Loucy (cell line): Measurements from ENCODE around the gene HOXC5.

ENCODE experiments used
- H2AFZ ChIP-seq: fragments of 200-600 bp; sonication (generic); 2 replicates; pipeline ENCODE4 v1.6.0; 2016; ENCODE audit warnings: antibody characterized with exemption, mild to moderate bottlenecking, low read length, moderate library complexity
- H3F3A ChIP-seq: fragments of 200-600 bp; 2 replicates; pipeline ENCODE4 v1.6.0; 2016; ENCODE audit warnings: antibody characterized with exemption, low read depth, mild to moderate bottlenecking
- H3K27me3 ChIP-seq: fragments of 200-600 bp; sonication (generic); 2 replicates; pipeline ENCODE4 v1.6.1; 2014; ENCODE audit warnings: low read length, mild to moderate bottlenecking; ENCODE audit not compliant: insufficient read depth, poor library complexity, severe bottlenecking
- H3K36me3 ChIP-seq: fragments of 200-600 bp; sonication (generic); 2 replicates; pipeline ENCODE4 v1.6.1; 2016; ENCODE audit warnings: low read length; ENCODE audit not compliant: insufficient read depth
- H3K4me1 ChIP-seq: fragments of 200-600 bp; sonication (generic); 2 replicates; pipeline ENCODE4 v1.5.1; 2014; ENCODE audit warnings: low read length, mild to moderate bottlenecking; ENCODE audit not compliant: insufficient read depth, poor library complexity, severe bottlenecking
- H3K4me2 ChIP-seq: fragments of 200-600 bp; sonication (generic); 2 replicates; pipeline ENCODE4 v1.6.0; 2014; ENCODE audit warnings: antibody characterized with exemption, low read length, low read depth, mild to moderate bottlenecking; ENCODE audit not compliant: poor library complexity, severe bottlenecking
- H3K4me3 ChIP-seq: fragments of 200-600 bp; sonication (generic); 2 replicates; pipeline ENCODE4 v1.5.1; 2014; ENCODE audit warnings: low read length, mild to moderate bottlenecking, mixed read lengths; ENCODE audit not compliant: poor library complexity, severe bottlenecking
- H3K79me2 ChIP-seq: fragments of 200-600 bp; sonication (generic); 2 replicates; pipeline ENCODE4 v1.6.1; 2014; ENCODE audit warnings: low read length; ENCODE audit not compliant: insufficient read depth
- H3K9ac ChIP-seq: fragments of 200-600 bp; sonication (generic); 2 replicates; pipeline ENCODE4 v1.6.0; 2014; ENCODE audit warnings: mild to moderate bottlenecking, low read depth, low read length, moderate library complexity; ENCODE audit not compliant: poor library complexity, severe bottlenecking
- H3K9me2 ChIP-seq: fragments of 200-600 bp; sonication (generic); replicated peaks from 2 replicates; pipeline ENCODE4 v1.6.1; 2016; ENCODE audit warnings: low read depth, low read length, mixed read lengths
- H3K9me3 ChIP-seq: fragments of 200-600 bp; sonication (generic); 2 replicates; pipeline ENCODE4 v1.6.1; 2014; ENCODE audit warnings: mild to moderate bottlenecking, antibody characterized with exemption, low read length, low read depth; ENCODE audit not compliant: insufficient read depth
- H4K20me1 ChIP-seq: fragments of 200-600 bp; sonication (generic); 2 replicates; pipeline ENCODE4 v1.6.0; 2014; ENCODE audit warnings: antibody characterized with exemption, low read length, mild to moderate bottlenecking; ENCODE audit not compliant: insufficient read depth, poor library complexity, severe bottlenecking
- EZH2phosphoT487 ChIP-seq: fragments of 200-600 bp; IDR thresholded peaks from 2 replicates; pipeline ENCODE4 v1.6.1; 2018; ENCODE audit warnings: antibody characterized with exemption, mild to moderate bottlenecking, moderate library complexity, borderline replicate concordance
- TF ChIP-seq, protein P1 (sequence below): fragments of 200-600 bp; sonication (generic); conservative IDR thresholded peaks from 2 replicates; pipeline ENCODE4 v1.5.1; 2014; ENCODE audit warnings: mild to moderate bottlenecking, antibody characterized with exemption, low read length

Gene HOXC5

GRCh38 chr12:54030889-54031471 is 1.9 kb upstream of the HOXC5 start:
- no peaks in the 10 kb centered on the region for H3K9me3 ChIP-seq
- H3K4me2 ChIP-seq: no peak overlapping the region
- H3K4me1 ChIP-seq: peaks cover 35% of the 10 kb centered on the region
- H3K36me3 ChIP-seq: peaks cover 33% of the 10 kb centered on the region; the same call in 1 of the 2 replicates
- H3K79me2 ChIP-seq: peaks cover 61% of the 10 kb centered on the region
- H3F3A ChIP-seq: peaks cover 9% of the 10 kb centered on the region; the same call in 1 of the 2 replicates
- peaks cover 53% of the 10 kb centered on the region for H4K20me1 ChIP-seq
- H3K9me2 ChIP-seq: no peaks in the 10 kb centered on the region
- no peaks in the 10 kb centered on the region for H3K27me3 ChIP-seq
- TF ChIP-seq, protein P1, sequence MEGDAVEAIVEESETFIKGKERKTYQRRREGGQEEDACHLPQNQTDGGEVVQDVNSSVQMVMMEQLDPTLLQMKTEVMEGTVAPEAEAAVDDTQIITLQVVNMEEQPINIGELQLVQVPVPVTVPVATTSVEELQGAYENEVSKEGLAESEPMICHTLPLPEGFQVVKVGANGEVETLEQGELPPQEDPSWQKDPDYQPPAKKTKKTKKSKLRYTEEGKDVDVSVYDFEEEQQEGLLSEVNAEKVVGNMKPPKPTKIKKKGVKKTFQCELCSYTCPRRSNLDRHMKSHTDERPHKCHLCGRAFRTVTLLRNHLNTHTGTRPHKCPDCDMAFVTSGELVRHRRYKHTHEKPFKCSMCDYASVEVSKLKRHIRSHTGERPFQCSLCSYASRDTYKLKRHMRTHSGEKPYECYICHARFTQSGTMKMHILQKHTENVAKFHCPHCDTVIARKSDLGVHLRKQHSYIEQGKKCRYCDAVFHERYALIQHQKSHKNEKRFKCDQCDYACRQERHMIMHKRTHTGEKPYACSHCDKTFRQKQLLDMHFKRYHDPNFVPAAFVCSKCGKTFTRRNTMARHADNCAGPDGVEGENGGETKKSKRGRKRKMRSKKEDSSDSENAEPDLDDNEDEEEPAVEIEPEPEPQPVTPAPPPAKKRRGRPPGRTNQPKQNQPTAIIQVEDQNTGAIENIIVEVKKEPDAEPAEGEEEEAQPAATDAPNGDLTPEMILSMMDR: no peak
- no peak for TF ChIP-seq EZH2phosphoT487
- H2AFZ ChIP-seq: no peak overlapping the region
- H3K4me3 ChIP-seq: no peak overlapping the region
- no peak overlapping the region for H3K9ac ChIP-seq

DNA sequence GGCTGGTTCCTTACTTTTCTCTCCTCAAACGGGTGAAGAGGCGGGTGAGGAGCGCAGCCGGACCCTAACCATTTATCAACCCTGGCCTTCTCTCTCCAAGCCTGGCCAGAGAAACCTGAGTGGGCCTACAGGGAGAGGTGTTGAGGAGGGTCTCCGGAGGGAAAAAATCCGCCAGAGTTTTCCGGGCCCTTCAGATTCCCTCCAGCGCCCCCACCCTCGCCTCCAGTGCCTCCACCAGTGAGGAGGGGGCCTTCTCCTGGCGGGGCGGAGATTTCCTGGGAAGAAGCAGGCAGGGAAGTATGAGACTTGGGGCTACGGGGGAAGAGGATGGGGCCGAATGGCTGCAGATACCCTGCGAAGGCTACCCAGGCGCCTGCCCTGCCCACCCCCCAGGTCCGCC is 1.4 kb upstream of the HOXC5 start:
- Histone ChIP-seq H3K4me2 (no peak overlapping the region), H3K9me3 (no peaks in the 10 kb centered on the region), H3K9me2 (no peaks in the 10 kb centered on the region), H3K9ac (no peak overlapping the region), H3K36me3 (peaks cover 33% of the 10 kb centered on the region; the same call in 1 of the 2 replicates), H3F3A (peaks cover 14% of the 10 kb centered on the region), H3K4me3 (no peak overlapping the region), H2AFZ (no peak overlapping the region), H4K20me1 (peaks cover 48% of the 10 kb centered on the region), H3K27me3 (no peaks in the 10 kb centered on the region), H3K4me1 (peaks cover 37% of the 10 kb centered on the region), H3K79me2 (peaks cover 59% of the 10 kb centered on the region)
- TF ChIP-seq, protein P1: no peak
- no peak for TF ChIP-seq EZH2phosphoT487

GRCh38 chr12:54032086-54032619 is 697 bp upstream of the HOXC5 start:
- Histone ChIP-seq H3K9me2 (no peaks in the 10 kb centered on the region), H3K4me1 (peaks cover 43% of the 10 kb centered on the region), H3K4me2 (no peak overlapping the region), H3K4me3 (no peak overlapping the region), H3K79me2 (peaks cover 53% of the 10 kb centered on the region), H3F3A (peaks cover 17% of the 10 kb centered on the region), H3K9me3 (no peaks in the 10 kb centered on the region), H3K36me3 (peaks cover 33% of the 10 kb centered on the region; the same call in 1 of the 2 replicates), H3K27me3 (no peaks in the 10 kb centered on the region), H3K9ac (no peak overlapping the region), H2AFZ (no peak overlapping the region), H4K20me1 (peaks cover 45% of the 10 kb centered on the region)
- TF ChIP-seq EZH2phosphoT487: no peak
- TF ChIP-seq, protein P1: no peak
